Endothelial cell of umbilical vein (primary cell): Measurements from ENCODE around the gene TLR5. TPM values are rescaled to one million over a fixed set of nuclear protein-coding genes. Genes with fewer than 3 reads are reported as not detected.

Experiments used
- BruUV-seq: library from RNA; stranded (reverse); fragments of 400-500 nt; replicated peaks from 2 replicates; lab custom pipeline; 2021; lab: Mats Ljungman, UMichigan
- CTCF ChIA-PET: fragments of 300-600, 350-600 bp; sonication (Branson Sonifier 250); formaldehyde crosslinking; loops from one replicate; lab custom pipeline; 2021; ENCODE audit warnings: antibody characterized with exemption, inconsistent platforms; lab: Charles Lee
- POLR2A ChIA-PET: fragments of 300-600, 350-600 bp; sonication (Branson Sonifier 250); formaldehyde crosslinking; loops from one replicate; lab custom pipeline; 2021; ENCODE audit warnings: antibody characterized with exemption, inconsistent platforms; lab: Charles Lee
- DNase-seq: peaks from one replicate; pipeline ENCODE4 v3.0.0-alpha.2; 2011; ENCODE audit warnings: low read depth, low spot score
- FAIRE-seq: peaks from 2 replicates; lab custom pipeline; 2011; peaks lifted over from hg19 to GRCh38; lab: Jason Lieb, UNC
- H2AFZ ChIP-seq: 2 replicates; pipeline ENCODE4 v1.6.0; 2012; ENCODE audit warnings: low read depth, low read length, control low read depth, inconsistent platforms
- H3K27ac ChIP-seq: 2 replicates; pipeline ENCODE4 v1.5.1; 2011; ENCODE audit warnings: low read depth, mild to moderate bottlenecking, control low read depth, low read length, moderate library complexity; ENCODE audit not compliant: insufficient read depth
- H3K27me3 ChIP-seq, 2 experiments: 2 replicates each; pipeline versions ENCODE4 v1.6.0 to v1.6.1; 2011; ENCODE audit warnings: low read length in 2 of 2, mixed read lengths in 1 of 2; ENCODE audit not compliant: control insufficient read depth in 2 of 2, insufficient read depth in 2 of 2
- H3K36me3 ChIP-seq, 2 experiments: 2 replicates in 1 of 2; 3 replicates in 1 of 2; pipeline ENCODE4 v1.5.1; 2011; ENCODE audit warnings: low read length in 2 of 2, mild to moderate bottlenecking in 1 of 2, moderate library complexity in 1 of 2; ENCODE audit not compliant: control insufficient read depth in 2 of 2, insufficient read depth in 2 of 2; ENCODE audit errors: extremely low read depth in 1 of 2
- H3K4me1 ChIP-seq: 3 replicates; pipeline ENCODE4 v1.5.1; 2011; ENCODE audit warnings: mild to moderate bottlenecking, low read length; ENCODE audit not compliant: control insufficient read depth, insufficient read depth; ENCODE audit errors: extremely low read depth
- H3K4me2 ChIP-seq: 2 replicates; pipeline ENCODE4 v1.6.1; 2011; ENCODE audit warnings: low read length, control low read depth, mixed read lengths; ENCODE audit not compliant: insufficient read depth
- H3K4me3 ChIP-seq, 3 experiments: fragments of 200-600 bp in 1 of 3; sonication (generic), shearing (Covaris generic) in 1 of 3; replicated peaks in 1 of 3; 2 replicates each; pipeline ENCODE4 v1.5.1; 2011 to 2016; ENCODE audit warnings: control low read depth in 3 of 3, low read length in 3 of 3, mild to moderate bottlenecking in 2 of 3, inconsistent platforms in 1 of 3, low read depth in 1 of 3, moderate library complexity in 1 of 3; ENCODE audit not compliant: insufficient read depth in 1 of 3
- H3K79me2 ChIP-seq: 2 replicates; pipeline ENCODE4 v1.6.0; 2012; ENCODE audit warnings: low read length, inconsistent platforms; ENCODE audit not compliant: control insufficient read depth, insufficient read depth
- H3K9ac ChIP-seq: replicated peaks from 2 replicates; pipeline ENCODE3; 2011; ENCODE audit warnings: low read length, control low read depth; ENCODE audit not compliant: insufficient read depth; ENCODE audit errors: extremely low read depth
- H3K9me1 ChIP-seq: replicated peaks from 3 replicates; pipeline ENCODE4 v1.6.0; 2011; ENCODE audit warnings: mild to moderate bottlenecking, low read length; ENCODE audit not compliant: control insufficient read depth, insufficient read depth; ENCODE audit errors: extremely low read depth
- H3K9me3 ChIP-seq: replicated peaks from 2 replicates; pipeline ENCODE4 v1.5.1; 2012; ENCODE audit warnings: low read length, inconsistent platforms; ENCODE audit not compliant: control insufficient read depth, insufficient read depth
- H4K20me1 ChIP-seq: replicated peaks from 2 replicates; pipeline ENCODE3; 2011; ENCODE audit warnings: mild to moderate bottlenecking, low read length; ENCODE audit not compliant: control insufficient read depth, insufficient read depth; ENCODE audit errors: extremely low read depth
- EZH2 ChIP-seq: IDR thresholded peaks from 2 replicates; pipeline ENCODE4 v1.6.1; 2012; ENCODE audit warnings: borderline replicate concordance, low read depth, mild to moderate bottlenecking, moderate library complexity, low read length, inconsistent platforms; ENCODE audit not compliant: severe bottlenecking
- FOS ChIP-seq: IDR thresholded peaks from 2 replicates; pipeline ENCODE4 v1.6.1; 2011; ENCODE audit warnings: mild to moderate bottlenecking, low read length, moderate library complexity, borderline replicate concordance; ENCODE audit not compliant: insufficient read depth
- GATA2 ChIP-seq: IDR thresholded peaks from 2 replicates; pipeline ENCODE4 v1.7.0; 2011; ENCODE audit warnings: low read depth, mild to moderate bottlenecking, moderate library complexity, mixed read lengths, low read length; ENCODE audit not compliant: insufficient read length, insufficient read depth
- JUN ChIP-seq: IDR thresholded peaks from 2 replicates; pipeline ENCODE4 v1.6.1; 2011; ENCODE audit warnings: borderline replicate concordance, low read depth; ENCODE audit not compliant: insufficient read length, insufficient read depth
- MYC ChIP-seq: IDR thresholded peaks from one replicate; pipeline ENCODE4 v1.6.1; 2011; ENCODE audit warnings: mild to moderate bottlenecking, low read depth, low read length
- POLR2A ChIP-seq: IDR thresholded peaks from 2 replicates; pipeline ENCODE4 v1.6.1; 2012; ENCODE audit warnings: low read depth, mild to moderate bottlenecking, control low read depth, low read length
- POLR2AphosphoS5 ChIP-seq: IDR thresholded peaks from 2 replicates; pipeline ENCODE4 v1.6.1; 2012; ENCODE audit warnings: low read depth, mild to moderate bottlenecking, control low read depth, low read length, moderate library complexity; ENCODE audit not compliant: insufficient read depth
- dilution Hi-C: fragments of 300-500 bp; cut with MboI; formaldehyde crosslinking; loops from one replicate; pipeline ENCODE4 v1.15.0; 2019; ENCODE audit warnings: low sequenced_read_pairs; ENCODE audit not compliant: extremely low pct_ligation_motif_present
- intact Hi-C: fragments of 100-400 bp; cut with micrococcal nuclease; formaldehyde crosslinking; loops from one replicate; pipeline ENCODE4 v1.10.0; 2022
- polyA plus RNA-seq, 4 experiments: library from polyadenylated mRNA; depleted of rRNA in 3 of 4; stranded (reverse) in 3 of 4; unstranded in 1 of 4; fragments of >200 nt; gene quantifications; 2 replicates each; pipeline versions ENCODE4 v1.2.1 to v1.2.3, GENCODE V29; 2011 to 2012; ENCODE audit warnings: missing spikeins in 1 of 4
- total RNA-seq: library from RNA; stranded (reverse); gene quantifications from 2 replicates; pipeline ENCODE4 v1.2.3, GENCODE V29; 2021
- TF ChIP-seq, protein P1 (sequence below), 2 donors: IDR thresholded peaks; 1 replicate in 1 of 2; 2 replicates in 1 of 2; pipeline ENCODE4 v1.5.1; 2011; ENCODE audit warnings: low read length in 2 of 2, mild to moderate bottlenecking in 2 of 2, moderate library complexity in 2 of 2, control low read depth in 1 of 2, inconsistent platforms in 1 of 2, low read depth in 1 of 2; ENCODE audit not compliant: insufficient read depth in 1 of 2; ENCODE audit errors: extremely low read depth in 1 of 2
- TF ChIP-seq, protein P2 (sequence below): IDR thresholded peaks from 2 replicates; pipeline ENCODE4 v1.6.1; 2011; ENCODE audit not compliant: insufficient read depth, insufficient read length

The TLR5 gene
- total and polyA plus RNA-seq, 2 donors (not counting 3 experiments of a cell fraction or from before 2014, with no cell fraction given) = 0.15 to 0.25 TPM

GRCh38 chr1:223087291-223088255 lies 55.5 kb downstream of the TLR5 start:
- ChIA-PET CTCF (interaction anchor here (1.1 to 11.3 kb wide), 10 partner anchors 11 to 453 kb away, joined by 3 to 351 read pairs (median 6); no protein-coding TSS in a partner anchor), POLR2A (interaction anchor here (0.7 kb wide), 1 partner anchor 15 kb away, joined by 4 read pairs; no protein-coding TSS in a partner anchor)
- intact Hi-C loops = no loop called here
- no peak overlapping the region for H3K4me2 ChIP-seq
- no peaks in the 10 kb centered on the region for H3K36me3 ChIP-seq
- no peak for FAIRE-seq
- H3K9me1 ChIP-seq = no peaks in the 10 kb centered on the region
- no peak overlapping the region for H3K27ac ChIP-seq
- no peak overlapping the region for H3K9ac ChIP-seq
- dilution Hi-C loops = loop anchor here (25.0 kb wide), 1 partner anchor 300 kb away; no protein-coding TSS in a partner anchor
- H3K27me3 ChIP-seq = peaks cover 0 to 8% of the 10 kb centered on the region in 2 experiments
- no peaks in the 10 kb centered on the region for H3K79me2 ChIP-seq
- no peak for DNase-seq
- no peak overlapping the region for H2AFZ ChIP-seq
- H3K9me3 ChIP-seq = no peaks in the 10 kb centered on the region
- no peak overlapping the region for H3K4me3 ChIP-seq
- BruUV-seq = no TSS peak
- no peaks in the 10 kb centered on the region for H4K20me1 ChIP-seq
- TF ChIP-seq POLR2A (no peak), JUN (no peak), EZH2 (no peak)
- H3K4me1 ChIP-seq = no peaks in the 10 kb centered on the region

- H3K9me3 ChIP-seq = no peaks in the 10 kb centered on the region
- H3K9me1 ChIP-seq = no peaks in the 10 kb centered on the region
- no peak overlapping the region for H3K4me2 ChIP-seq
- ChIA-PET POLR2A (no interaction called here), CTCF (interaction anchor here (1.7 to 11.3 kb wide), 4 partner anchors 40 to 346 kb away, joined by 4 to 351 read pairs (median 36); no protein-coding TSS in a partner anchor)
- H3K4me1 ChIP-seq = no peaks in the 10 kb centered on the region
- no peaks in the 10 kb centered on the region for H4K20me1 ChIP-seq
- TF ChIP-seq FOS = no peak
- TF ChIP-seq EZH2 = no peak
- TF ChIP-seq MYC = no peak
- TF ChIP-seq, protein P1, sequence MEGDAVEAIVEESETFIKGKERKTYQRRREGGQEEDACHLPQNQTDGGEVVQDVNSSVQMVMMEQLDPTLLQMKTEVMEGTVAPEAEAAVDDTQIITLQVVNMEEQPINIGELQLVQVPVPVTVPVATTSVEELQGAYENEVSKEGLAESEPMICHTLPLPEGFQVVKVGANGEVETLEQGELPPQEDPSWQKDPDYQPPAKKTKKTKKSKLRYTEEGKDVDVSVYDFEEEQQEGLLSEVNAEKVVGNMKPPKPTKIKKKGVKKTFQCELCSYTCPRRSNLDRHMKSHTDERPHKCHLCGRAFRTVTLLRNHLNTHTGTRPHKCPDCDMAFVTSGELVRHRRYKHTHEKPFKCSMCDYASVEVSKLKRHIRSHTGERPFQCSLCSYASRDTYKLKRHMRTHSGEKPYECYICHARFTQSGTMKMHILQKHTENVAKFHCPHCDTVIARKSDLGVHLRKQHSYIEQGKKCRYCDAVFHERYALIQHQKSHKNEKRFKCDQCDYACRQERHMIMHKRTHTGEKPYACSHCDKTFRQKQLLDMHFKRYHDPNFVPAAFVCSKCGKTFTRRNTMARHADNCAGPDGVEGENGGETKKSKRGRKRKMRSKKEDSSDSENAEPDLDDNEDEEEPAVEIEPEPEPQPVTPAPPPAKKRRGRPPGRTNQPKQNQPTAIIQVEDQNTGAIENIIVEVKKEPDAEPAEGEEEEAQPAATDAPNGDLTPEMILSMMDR (IDR thresholded peaks at IDR 0.05; ENCODE audit: extremely low read depth in 1 of 2, insufficient read depth in 1 of 2, low read depth in 1 of 2, low read length in 2 of 2) = no peak
- no peak for TF ChIP-seq POLR2AphosphoS5
- no peak for TF ChIP-seq POLR2A
- TF ChIP-seq, protein P2, sequence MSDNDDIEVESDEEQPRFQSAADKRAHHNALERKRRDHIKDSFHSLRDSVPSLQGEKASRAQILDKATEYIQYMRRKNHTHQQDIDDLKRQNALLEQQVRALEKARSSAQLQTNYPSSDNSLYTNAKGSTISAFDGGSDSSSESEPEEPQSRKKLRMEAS = no peak
- TF ChIP-seq GATA2 = no peak
- TF ChIP-seq JUN = no peak
- no peak overlapping the region for H3K9ac ChIP-seq
- no peak overlapping the region for H2AFZ ChIP-seq
- no peaks in the 10 kb centered on the region for H3K79me2 ChIP-seq
- BruUV-seq = no TSS peak
- peaks cover 0 to 8% of the 10 kb centered on the region in 2 experiments for H3K27me3 ChIP-seq
- H3K27ac ChIP-seq = no peak overlapping the region
- intact Hi-C loops = loop anchor here (5.0 kb wide), 1 partner anchor 598 kb away; no protein-coding TSS in a partner anchor
- dilution Hi-C loops = loop anchor here (25.0 kb wide), 1 partner anchor 297 kb away; no protein-coding TSS in a partner anchor
- no peak overlapping the region for H3K4me3 ChIP-seq
- H3K36me3 ChIP-seq = no peaks in the 10 kb centered on the region
- FAIRE-seq (no peak), DNase-seq (no peak)
Measured at GRCh38 chr1:223084464-223084866, 58.6 kb downstream of the TLR5 start.
